ENCODE results near the gene TAOK1. TPM values are rescaled to one million over a fixed set of nuclear protein-coding genes. Genes with fewer than 3 reads are reported as not detected.

Gene TAOK1
- total and polyA plus RNA-seq, 10 of the 15 experiments (the other 5 are each of a cell fraction or from before 2014, with no cell fraction given), result 2.0 to 27.1 (median 11.8) TPM

GRCh38 chr17:29567554-29568330 lies 177.6 kb downstream of the TAOK1 start:
- TSS peak; percentile 90 for BruUV-seq (replicated peaks)
- Histone ChIP-seq H3K4me1 (ENCODE audit: control insufficient read depth, insufficient read depth, low read length) (peaks cover 3% of the 10 kb centered on the region; the same call in 1 of the 2 replicates), H4K20me1 (ENCODE audit: control insufficient read depth, insufficient read depth) (no peaks in the 10 kb centered on the region), H3K79me2 (ENCODE audit: control insufficient read depth, insufficient read depth, low read length) (peaks cover 7% of the 10 kb centered on the region; the same call in 1 of the 2 replicates), H3K4me2 (ENCODE audit: control insufficient read depth, insufficient read depth) (peak overlapping the region; percentile 97), H3K27ac (ENCODE audit: control insufficient read depth, insufficient read depth) (peak overlapping the region; percentile 81), H3K4me3 (peak overlapping the region; percentile 96), H3K27me3 (replicated peaks in 1 of 2; ENCODE audit: control insufficient read depth in 2 of 2, insufficient read depth in 2 of 2, low read length in 1 of 2) (no peaks in the 10 kb centered on the region), H3K36me3 (ENCODE audit: control insufficient read depth in 2 of 2, insufficient read depth in 2 of 2, low read length in 1 of 2) (peaks cover 0 to 2% of the 10 kb centered on the region in 2 experiments; a peak in 2 of 4 replicates), H2AFZ (ENCODE audit: control insufficient read depth, low read depth, low read length) (peak overlapping the region; percentile 97), H3K9ac (ENCODE audit: control insufficient read depth, insufficient read depth, low read length) (peak overlapping the region; percentile 76), H3K9me3 (replicated peaks; ENCODE audit: control insufficient read depth, insufficient read depth, low read length) (no peaks in the 10 kb centered on the region)
- intact Hi-C loops (cut with micrococcal nuclease; ENCODE audit: unreplicated experiment), result no loop called here
- SMC1A ChIA-PET (ENCODE audit: uncharacterized antibody, unreplicated experiment), result interaction anchor here (0.6 to 1.4 kb wide), 2 partner anchors 14 to 50 kb away, joined by 3 read pairs; no protein-coding TSS in a partner anchor
- FAIRE-seq, result peak; percentile 86
- 1% methylated on average over 56 of the region's 63 CpGs for WGBS (ENCODE audit: insufficient coverage, insufficient replicate concordance, low lambda C conversion rate, missing lambda C conversion rate)
- CTCF ChIA-PET, result interaction anchor here (0.6 to 2.1 kb wide), 8 partner anchors 9 to 204 kb away, joined by 3 to 9 read pairs (median 4); partner anchors contain the start of gene ANKRD13B
- in situ Hi-C loops (cut with MboI), result no loop called here
- DNase-seq (ENCODE audit: low read depth, low spot score), result no peak
- POLR2A ChIA-PET, result interaction anchor here (0.7 to 1.4 kb wide), 4 partner anchors 9 to 395 kb away, joined by 3 to 6 read pairs (median 4); no protein-coding TSS in a partner anchor
- RAD21 ChIA-PET (ENCODE audit: unreplicated experiment), result interaction anchor here (0.6 to 3.9 kb wide), 6 partner anchors 13 to 419 kb away, joined by 3 to 20 read pairs (median 4); no protein-coding TSS in a partner anchor
- ATAC-seq, result peak; percentile 78
- TF ChIP-seq EGR1 (IDR thresholded peaks at IDR 0.05; ENCODE audit: borderline replicate concordance in 1 of 2, low read depth in 2 of 2, low read length in 2 of 2) (0 out of 3 replicates have a peak, but pooled peaks of 1 of the 2 experiments have one; percentile 35), CBX5 (IDR thresholded peaks at IDR 0.05; ENCODE audit: low read depth) (no peak), RCOR1 (conservative IDR thresholded peaks at IDR 0.05; ENCODE audit: low read depth, low read length) (0 out of 2 replicates have a peak, but pooled peaks have one; percentile 43), DPF2 (IDR thresholded peaks at IDR 0.05) (0 out of 2 replicates have a peak, but pooled peaks have one; percentile 13), NFYB (IDR thresholded peaks at IDR 0.05; ENCODE audit: insufficient read depth, low read depth, low read length) (0 out of 2 replicates have a peak, but pooled peaks have one; percentile 38), BMI1 (IDR thresholded peaks at IDR 0.05; ENCODE audit: borderline replicate concordance) (no peak), CEBPB (IDR thresholded peaks at IDR 0.05; ENCODE audit: borderline replicate concordance in 1 of 2, low read depth in 2 of 2, low read length in 2 of 2) (no peak), CTCF (IDR thresholded peaks at IDR 0.05 in 2 of 3, conservative IDR thresholded peaks at IDR 0.05 in 1 of 3; ENCODE audit: control insufficient read depth in 2 of 3, extremely low read depth in 1 of 3, insufficient read depth in 1 of 3, low read depth in 3 of 3, low read length in 3 of 3) (peak; percentile 35 to 57 (median 56)), NKRF (conservative IDR thresholded peaks at IDR 0.05) (peak; percentile 22; the same call in 1 of the 2 replicates), RFX5 (IDR thresholded peaks at IDR 0.05; ENCODE audit: low read depth, low read length) (no peak), LARP7 (IDR thresholded peaks at IDR 0.05) (peak; percentile 22; the same call in 1 of the 2 replicates), SIN3A (IDR thresholded peaks at IDR 0.05; ENCODE audit: low read depth, low read length) (peak; percentile 72; the same call in 1 of the 2 replicates), MLLT1 (IDR thresholded peaks at IDR 0.05) (0 out of 2 replicates have a peak, but pooled peaks have one; percentile 28)

Data from GM12878 (cell line).